ENCODE results near the gene BGN. TPM values are rescaled to one million over a fixed set of nuclear protein-coding genes. Genes with fewer than 3 reads are reported as not detected.

The BGN gene
- total and polyA plus RNA-seq, 10 of the 15 experiments (the other 5 are each of a cell fraction or from before 2014, with no cell fraction given), result 0.06 to 0.18 (median 0.12) TPM; not detected in 7

GRCh38 chrX:153516073-153516472 lies 21.3 kb downstream of the BGN start:
- Histone ChIP-seq H3K79me2 (ENCODE audit: control insufficient read depth, insufficient read depth, low read length) (no peaks in the 10 kb centered on the region), H2AFZ (ENCODE audit: control insufficient read depth, low read depth, low read length) (no peak overlapping the region), H3K36me3 (ENCODE audit: control insufficient read depth in 2 of 2, insufficient read depth in 2 of 2, low read length in 1 of 2) (no peaks in the 10 kb centered on the region), H3K4me2 (ENCODE audit: control insufficient read depth, insufficient read depth) (no peak overlapping the region), H3K9me3 (replicated peaks; ENCODE audit: control insufficient read depth, insufficient read depth, low read length) (no peaks in the 10 kb centered on the region; the same call in 2 of the 3 replicates), H3K9ac (ENCODE audit: control insufficient read depth, insufficient read depth, low read length) (no peak overlapping the region), H3K4me1 (ENCODE audit: control insufficient read depth, insufficient read depth, low read length) (no peaks in the 10 kb centered on the region), H3K4me3 (no peak overlapping the region), H3K27me3 (replicated peaks in 1 of 2; ENCODE audit: control insufficient read depth in 2 of 2, insufficient read depth in 2 of 2, low read length in 1 of 2) (no peaks in the 10 kb centered on the region), H3K27ac (ENCODE audit: control insufficient read depth, insufficient read depth) (no peak overlapping the region), H4K20me1 (ENCODE audit: control insufficient read depth, insufficient read depth) (no peaks in the 10 kb centered on the region)
- WGBS (ENCODE audit: insufficient coverage, insufficient replicate concordance, low lambda C conversion rate, missing lambda C conversion rate), result 56% methylated on average over 9 of the region's 9 CpGs
- ChIA-PET RAD21 (ENCODE audit: unreplicated experiment) (no interaction called here), CTCF (interaction anchor here (1.1 kb wide), 1 partner anchor 9 kb away, joined by 3 read pairs; no protein-coding TSS in a partner anchor), POLR2A (no interaction called here), SMC1A (ENCODE audit: uncharacterized antibody, unreplicated experiment) (no interaction called here)
- no peak for FAIRE-seq
- intact Hi-C loops (cut with micrococcal nuclease; ENCODE audit: unreplicated experiment), result no loop called here
- no peak for ATAC-seq
- in situ Hi-C loops (cut with MboI), result no loop called here
- no TSS peak for BruUV-seq (replicated peaks)
- TF ChIP-seq BCL3 (IDR thresholded peaks at IDR 0.05; ENCODE audit: borderline replicate concordance, insufficient read depth, low read depth, low read length, poor library complexity, severe bottlenecking) (peak; percentile 95), ZSCAN29 (IDR thresholded peaks at IDR 0.05) (no peak), PBX3 (IDR thresholded peaks at IDR 0.05; ENCODE audit: insufficient replicate concordance, low read depth, low read length) (peak; percentile 32), NFXL1 (IDR thresholded peaks at IDR 0.05; ENCODE audit: borderline replicate concordance) (no peak)
- DNase-seq (ENCODE audit: low read depth, low spot score), result no peak

- Histone ChIP-seq H3K79me2 (ENCODE audit: control insufficient read depth, insufficient read depth, low read length) (no peaks in the 10 kb centered on the region), H3K27ac (ENCODE audit: control insufficient read depth, insufficient read depth) (no peak within 1 kb of the TSS), H3K4me2 (ENCODE audit: control insufficient read depth, insufficient read depth) (no peak within 1 kb of the TSS), H3K27me3 (replicated peaks in 1 of 2; ENCODE audit: control insufficient read depth in 2 of 2, insufficient read depth in 2 of 2, low read length in 1 of 2) (no peaks in the 10 kb centered on the region), H3K9ac (ENCODE audit: control insufficient read depth, insufficient read depth, low read length) (no peak within 1 kb of the TSS), H3K9me3 (replicated peaks; ENCODE audit: control insufficient read depth, insufficient read depth, low read length) (no peaks in the 10 kb centered on the region; the same call in 2 of the 3 replicates), H3K4me3 (no peak within 1 kb of the TSS), H2AFZ (ENCODE audit: control insufficient read depth, low read depth, low read length) (no peak within 1 kb of the TSS), H3K36me3 (ENCODE audit: control insufficient read depth in 2 of 2, insufficient read depth in 2 of 2, low read length in 1 of 2) (no peaks in the 10 kb centered on the region), H3K4me1 (ENCODE audit: control insufficient read depth, insufficient read depth, low read length) (no peaks in the 10 kb centered on the region), H4K20me1 (ENCODE audit: control insufficient read depth, insufficient read depth) (no peaks in the 10 kb centered on the region)
- intact Hi-C loops (cut with micrococcal nuclease; ENCODE audit: unreplicated experiment) (no loop called here), in situ Hi-C loops (cut with MboI) (no loop called here)
- POLR2A ChIA-PET, result no interaction called here
- WGBS (ENCODE audit: insufficient coverage, insufficient replicate concordance, low lambda C conversion rate, missing lambda C conversion rate), result 31% methylated on average over 9 of the region's 50 CpGs
- BruUV-seq (replicated peaks), result no TSS peak
- SMC1A ChIA-PET (ENCODE audit: uncharacterized antibody, unreplicated experiment), result no interaction called here
- CTCF ChIA-PET, result no interaction called here
- no peak for FAIRE-seq
- RAD21 ChIA-PET (ENCODE audit: unreplicated experiment), result no interaction called here
- ATAC-seq, result no peak
- DNase-seq (ENCODE audit: low read depth, low spot score), result no peak
- TF ChIP-seq NFYB (IDR thresholded peaks at IDR 0.05; ENCODE audit: insufficient read depth, low read depth, low read length) (no peak), MLLT1 (IDR thresholded peaks at IDR 0.05) (no peak), NBN (IDR thresholded peaks at IDR 0.05) (no peak), ATF7 (IDR thresholded peaks at IDR 0.05; ENCODE audit: low read depth) (no peak), HSF1 (IDR thresholded peaks at IDR 0.05; ENCODE audit: low read depth, low read length) (no peak)
Observed at GRCh38 chrX:153517423-153517822, 22.6 kb downstream of the BGN start, which contains the start of gene ATP2B3. Gene ATP2B3, plus strand, starts transcription at chrX:153517642. Its CDS starts 18,606 bp downstream, at chrX:153536248.

Data from GM12878 (cell line).